H9 (cell line): ENCODE results near the gene SPEF2. TPM values are rescaled to one million over a fixed set of nuclear protein-coding genes. Genes with fewer than 3 reads are reported as not detected.

ENCODE experiments used
- DNase-seq: peaks from one replicate; pipeline ENCODE4 v3.0.0-alpha.2; 2017
- H2AFZ ChIP-seq: one replicate; pipeline ENCODE4 v1.6.1; 2013; ENCODE audit warnings: mild to moderate bottlenecking, low read length, control low read depth, moderate library complexity
- H2AK5ac ChIP-seq: 2 replicates; pipeline ENCODE4 v1.6.1; 2013; ENCODE audit warnings: low read length, control low read depth, mixed read lengths; ENCODE audit not compliant: insufficient read length
- H2BK120ac ChIP-seq: one replicate; pipeline ENCODE4 v1.6.1; 2013; ENCODE audit warnings: low read depth, mild to moderate bottlenecking, low read length, control low read depth, inconsistent platforms; ENCODE audit not compliant: poor library complexity, severe bottlenecking
- H2BK12ac ChIP-seq: 2 replicates; pipeline ENCODE4 v1.6.1; 2013; ENCODE audit warnings: low read length, control low read depth, mixed read lengths, low read depth; ENCODE audit not compliant: insufficient read length
- H2BK15ac ChIP-seq: 2 replicates; pipeline ENCODE4 v1.6.1; 2013; ENCODE audit warnings: low read depth, low read length, control low read depth
- H2BK20ac ChIP-seq: one replicate; pipeline ENCODE4 v1.6.1; 2013; ENCODE audit warnings: low read depth, mild to moderate bottlenecking, low read length, control low read depth, inconsistent platforms; ENCODE audit not compliant: poor library complexity, severe bottlenecking
- H2BK5ac ChIP-seq: 2 replicates; pipeline ENCODE4 v1.6.1; 2013; ENCODE audit warnings: low read length, control low read depth, mixed read lengths; ENCODE audit not compliant: insufficient read length
- H3K14ac ChIP-seq: 2 replicates; pipeline ENCODE4 v1.6.1; 2013; ENCODE audit warnings: low read length, control low read depth; ENCODE audit not compliant: insufficient read depth
- H3K18ac ChIP-seq: 2 replicates; pipeline ENCODE4 v1.6.1; 2013; ENCODE audit warnings: low read depth, mild to moderate bottlenecking, mixed read lengths, low read length, control low read depth; ENCODE audit not compliant: insufficient read length
- H3K23ac ChIP-seq: 2 replicates; pipeline ENCODE4 v1.6.1; 2013; ENCODE audit warnings: low read length, control low read depth, mixed read lengths, low read depth; ENCODE audit not compliant: insufficient read length
- H3K23me2 ChIP-seq: 2 replicates; pipeline ENCODE4 v1.6.1; 2013; ENCODE audit warnings: low read depth, mild to moderate bottlenecking, mixed read lengths, low read length, control low read depth; ENCODE audit not compliant: insufficient read length, poor library complexity, severe bottlenecking
- H3K27ac ChIP-seq: 2 replicates; pipeline ENCODE4 v1.5.1; 2013; ENCODE audit warnings: low read length, control low read depth, mixed read lengths, low read depth; ENCODE audit not compliant: insufficient read length
- H3K27me3 ChIP-seq: 2 replicates; pipeline ENCODE4 v1.6.1; 2013; ENCODE audit warnings: low read length, control low read depth, inconsistent platforms; ENCODE audit not compliant: insufficient read depth
- H3K4ac ChIP-seq: 2 replicates; pipeline ENCODE4 v1.6.1; 2013; ENCODE audit warnings: low read depth, mild to moderate bottlenecking, control low read depth, inconsistent platforms, low read length, moderate library complexity
- H3K4me1 ChIP-seq: 2 replicates; pipeline ENCODE4 v1.6.1; 2013; ENCODE audit warnings: low read length, control low read depth, inconsistent platforms; ENCODE audit not compliant: insufficient read depth
- H3K4me2 ChIP-seq: 2 replicates; pipeline ENCODE4 v1.6.1; 2013; ENCODE audit warnings: low read length, control low read depth, mixed read lengths; ENCODE audit not compliant: insufficient read length, insufficient read depth
- H3K56ac ChIP-seq: 2 replicates; pipeline ENCODE4 v1.6.1; 2013; ENCODE audit warnings: low read depth, mild to moderate bottlenecking, mixed read lengths, low read length, control low read depth; ENCODE audit not compliant: insufficient read length
- H3K79me1 ChIP-seq: 2 replicates; pipeline ENCODE4 v1.6.1; 2013; ENCODE audit warnings: low read depth, mild to moderate bottlenecking, moderate library complexity, low read length, control low read depth, inconsistent platforms; ENCODE audit not compliant: insufficient read depth, poor library complexity, severe bottlenecking
- H3K79me2 ChIP-seq: 2 replicates; pipeline ENCODE4 v1.6.1; 2013; ENCODE audit warnings: low read length, control low read depth, inconsistent platforms; ENCODE audit not compliant: insufficient read depth
- H3K9ac ChIP-seq: 2 replicates; pipeline ENCODE4 v1.6.1; 2013; ENCODE audit warnings: low read length, control low read depth, mixed read lengths; ENCODE audit not compliant: insufficient read length; ENCODE audit errors: extremely low read depth
- H3K9me3 ChIP-seq: one replicate; pipeline ENCODE4 v1.6.1; 2013; ENCODE audit warnings: low read depth, low read length, inconsistent platforms; ENCODE audit not compliant: control insufficient read depth
- H3T11ph ChIP-seq: one replicate; pipeline ENCODE4 v1.6.1; 2013; ENCODE audit warnings: mild to moderate bottlenecking, low read length, control low read depth, inconsistent platforms
- H4K20me1 ChIP-seq: one replicate; pipeline ENCODE4 v1.6.1; 2013; ENCODE audit not compliant: control insufficient read depth, insufficient read length, insufficient read depth
- H4K5ac ChIP-seq: 2 replicates; pipeline ENCODE4 v1.6.1; 2013; ENCODE audit warnings: low read depth, mild to moderate bottlenecking, mixed read lengths, low read length, control low read depth; ENCODE audit not compliant: insufficient read length
- H4K8ac ChIP-seq: replicated peaks from 2 replicates; pipeline ENCODE4 v1.6.1; 2013; ENCODE audit warnings: low read length, control low read depth, mixed read lengths, low read depth; ENCODE audit not compliant: insufficient read length
- H4K91ac ChIP-seq: 2 replicates; pipeline ENCODE4 v1.6.1; 2013; ENCODE audit warnings: low read depth, mild to moderate bottlenecking, moderate library complexity, mixed read lengths, low read length, control low read depth; ENCODE audit not compliant: insufficient read length
- H3K27ac Mint-ChIP-seq, 3 experiments: 2 replicates in 2 of 3; 3 replicates in 1 of 3; pipeline ENCODE4 v1.8.0; 2020 to 2021; ENCODE audit warnings: mixed read lengths in 3 of 3, mild to moderate bottlenecking in 1 of 3, moderate library complexity in 1 of 3
- H3K27me3 Mint-ChIP-seq: 2 replicates; pipeline ENCODE4 v1.8.0; 2021; ENCODE audit warnings: low read depth, mild to moderate bottlenecking, moderate library complexity, mixed read lengths
- H3K36me3 Mint-ChIP-seq, 3 experiments: 2 replicates in 2 of 3; 3 replicates in 1 of 3; pipeline ENCODE4 v1.8.0; 2020 to 2021; ENCODE audit warnings: low read depth in 3 of 3, mixed read lengths in 3 of 3; ENCODE audit not compliant: insufficient read depth in 1 of 3
- H3K4me1 Mint-ChIP-seq, 2 experiments: 2 replicates each; pipeline ENCODE4 v1.8.0; 2020; ENCODE audit warnings: mixed read lengths in 2 of 2
- H3K4me3 Mint-ChIP-seq, 2 experiments: 2 replicates in 1 of 2; 3 replicates in 1 of 2; pipeline ENCODE4 v1.8.0; 2020 to 2021; ENCODE audit warnings: mild to moderate bottlenecking in 2 of 2, mixed read lengths in 2 of 2, moderate library complexity in 1 of 2
- H3K9me3 Mint-ChIP-seq, 2 experiments: 2 replicates in 1 of 2; 3 replicates in 1 of 2; pipeline ENCODE4 v1.8.0; 2020; ENCODE audit warnings: mild to moderate bottlenecking in 2 of 2, mixed read lengths in 2 of 2, moderate library complexity in 1 of 2
- WGBS: extraction: QIAGEN DNeasy Blood & Tissue Kit; methylation state at CpG from one replicate; pipeline ENCODE4 v1.1.7; 2013; ENCODE audit warnings: missing lambda C conversion rate, low lambda C conversion rate, mixed read lengths; ENCODE audit not compliant: insufficient read length; ENCODE audit errors: extremely low coverage; 5-methylcytosine and 5-hydroxymethylcytosine counted together
- total RNA-seq: library from RNA; stranded (reverse); gene quantifications from 2 replicates; pipeline ENCODE4 v1.2.1, GENCODE V29; 2021
- TF ChIP-seq, protein P1 (sequence below): fragments of 200-600 bp; sonication (generic); conservative IDR thresholded peaks from 3 replicates; pipeline ENCODE4 v1.8.0; 2021; ENCODE audit warnings: antibody characterized with exemption, mild to moderate bottlenecking

SPEF2 gene
- total RNA-seq, 1 experiment from 2014 or later = 1.0 TPM

DNA sequence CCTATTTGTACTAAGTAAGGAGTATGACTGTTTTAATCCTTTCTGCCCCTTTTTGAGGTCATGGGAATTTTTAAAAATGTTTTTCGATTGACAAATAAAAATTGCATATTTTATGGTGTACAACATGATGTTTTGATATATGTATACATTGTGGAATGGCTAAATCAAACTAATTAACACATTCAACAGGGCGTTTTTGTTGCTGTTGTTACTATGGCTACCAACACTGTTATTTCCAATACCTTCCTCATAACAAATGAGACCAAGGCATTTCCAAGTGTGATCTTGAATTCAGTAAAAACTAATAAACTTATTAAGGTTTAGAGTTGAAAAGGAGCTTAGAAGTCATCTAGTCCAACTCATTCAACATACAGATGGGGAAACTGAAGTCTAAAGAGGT is 30.2 kb upstream of the SPEF2 start:
- no peak overlapping the region for H3T11ph ChIP-seq
- no peak overlapping the region for H3K4me3 Mint-ChIP-seq
- H3K4me2 ChIP-seq = no peak overlapping the region
- no peak overlapping the region for H3K9ac ChIP-seq
- no peaks in the 10 kb centered on the region for H3K9me3 ChIP-seq
- no peak overlapping the region for H3K4ac ChIP-seq
- no peak overlapping the region for H2AFZ ChIP-seq
- H3K79me1 ChIP-seq = no peaks in the 10 kb centered on the region
- no peak for DNase-seq
- no peak overlapping the region for H3K23ac ChIP-seq
- no peaks in the 10 kb centered on the region for H3K4me1 Mint-ChIP-seq
- H3K9me3 Mint-ChIP-seq = no peaks in the 10 kb centered on the region
- H2BK12ac ChIP-seq = no peak overlapping the region
- H2AK5ac ChIP-seq = no peak overlapping the region
- no CpG with 5 or more reads among the region's 2 CpGs for WGBS
- no peaks in the 10 kb centered on the region for H4K20me1 ChIP-seq
- no peak overlapping the region for H3K18ac ChIP-seq
- H3K36me3 Mint-ChIP-seq = no peaks in the 10 kb centered on the region
- no peaks in the 10 kb centered on the region for H3K79me2 ChIP-seq
- TF ChIP-seq, protein P1, sequence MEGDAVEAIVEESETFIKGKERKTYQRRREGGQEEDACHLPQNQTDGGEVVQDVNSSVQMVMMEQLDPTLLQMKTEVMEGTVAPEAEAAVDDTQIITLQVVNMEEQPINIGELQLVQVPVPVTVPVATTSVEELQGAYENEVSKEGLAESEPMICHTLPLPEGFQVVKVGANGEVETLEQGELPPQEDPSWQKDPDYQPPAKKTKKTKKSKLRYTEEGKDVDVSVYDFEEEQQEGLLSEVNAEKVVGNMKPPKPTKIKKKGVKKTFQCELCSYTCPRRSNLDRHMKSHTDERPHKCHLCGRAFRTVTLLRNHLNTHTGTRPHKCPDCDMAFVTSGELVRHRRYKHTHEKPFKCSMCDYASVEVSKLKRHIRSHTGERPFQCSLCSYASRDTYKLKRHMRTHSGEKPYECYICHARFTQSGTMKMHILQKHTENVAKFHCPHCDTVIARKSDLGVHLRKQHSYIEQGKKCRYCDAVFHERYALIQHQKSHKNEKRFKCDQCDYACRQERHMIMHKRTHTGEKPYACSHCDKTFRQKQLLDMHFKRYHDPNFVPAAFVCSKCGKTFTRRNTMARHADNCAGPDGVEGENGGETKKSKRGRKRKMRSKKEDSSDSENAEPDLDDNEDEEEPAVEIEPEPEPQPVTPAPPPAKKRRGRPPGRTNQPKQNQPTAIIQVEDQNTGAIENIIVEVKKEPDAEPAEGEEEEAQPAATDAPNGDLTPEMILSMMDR = no peak
- H3K27me3 Mint-ChIP-seq = peaks cover 16% of the 10 kb centered on the region
- no peak overlapping the region for H3K27ac ChIP-seq
- H3K4me1 ChIP-seq = no peaks in the 10 kb centered on the region
- H3K27me3 ChIP-seq = no peaks in the 10 kb centered on the region
- H3K23me2 ChIP-seq = no peaks in the 10 kb centered on the region
- H3K14ac ChIP-seq = no peak overlapping the region
- no peak overlapping the region for H3K56ac ChIP-seq
- H2BK120ac ChIP-seq = no peak overlapping the region
- H2BK15ac ChIP-seq = no peak overlapping the region
- no peak overlapping the region for H2BK5ac ChIP-seq
- no peak overlapping the region for H4K91ac ChIP-seq
- H2BK20ac ChIP-seq = no peak overlapping the region
- no peak overlapping the region for H3K27ac Mint-ChIP-seq
- H4K8ac ChIP-seq = no peak overlapping the region
- no peak overlapping the region for H4K5ac ChIP-seq
